ENCODE measurements around the gene ZNF143. TPM values are rescaled to one million over a fixed set of nuclear protein-coding genes. Genes with fewer than 3 reads are reported as not detected.

ZNF143 gene
- total RNA-seq, 1 donor from 2014 or later, result 36.6 TPM

GRCh38 chr11:9479899-9480298 is 19.1 kb downstream of the ZNF143 start:
- intact Hi-C loops (cut with DNase I), result no loop called here
- no peak overlapping the region for H3K4me3 ChIP-seq
- no peaks in the 10 kb centered on the region for H3K27me3 ChIP-seq
- H3K4me1 ChIP-seq, result no peaks in the 10 kb centered on the region
- no peak for DNase-seq (ENCODE audit: extremely low spot score in 2 of 2)
- peaks cover 0 to 42% of the 10 kb centered on the region in 2 donors for H3K36me3 ChIP-seq
- no peak overlapping the region for H3K27ac ChIP-seq
- no peak for TF ChIP-seq POLR2A (IDR thresholded peaks at IDR 0.05)
- TF ChIP-seq, protein P1, sequence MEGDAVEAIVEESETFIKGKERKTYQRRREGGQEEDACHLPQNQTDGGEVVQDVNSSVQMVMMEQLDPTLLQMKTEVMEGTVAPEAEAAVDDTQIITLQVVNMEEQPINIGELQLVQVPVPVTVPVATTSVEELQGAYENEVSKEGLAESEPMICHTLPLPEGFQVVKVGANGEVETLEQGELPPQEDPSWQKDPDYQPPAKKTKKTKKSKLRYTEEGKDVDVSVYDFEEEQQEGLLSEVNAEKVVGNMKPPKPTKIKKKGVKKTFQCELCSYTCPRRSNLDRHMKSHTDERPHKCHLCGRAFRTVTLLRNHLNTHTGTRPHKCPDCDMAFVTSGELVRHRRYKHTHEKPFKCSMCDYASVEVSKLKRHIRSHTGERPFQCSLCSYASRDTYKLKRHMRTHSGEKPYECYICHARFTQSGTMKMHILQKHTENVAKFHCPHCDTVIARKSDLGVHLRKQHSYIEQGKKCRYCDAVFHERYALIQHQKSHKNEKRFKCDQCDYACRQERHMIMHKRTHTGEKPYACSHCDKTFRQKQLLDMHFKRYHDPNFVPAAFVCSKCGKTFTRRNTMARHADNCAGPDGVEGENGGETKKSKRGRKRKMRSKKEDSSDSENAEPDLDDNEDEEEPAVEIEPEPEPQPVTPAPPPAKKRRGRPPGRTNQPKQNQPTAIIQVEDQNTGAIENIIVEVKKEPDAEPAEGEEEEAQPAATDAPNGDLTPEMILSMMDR (IDR thresholded peaks at IDR 0.05), result no peak
- no peak for TF ChIP-seq POLR2AphosphoS5 (IDR thresholded peaks at IDR 0.05; ENCODE audit: insufficient read depth in 1 of 2, low read depth in 1 of 2)
- no peaks in the 10 kb centered on the region for H3K9me3 ChIP-seq

DNA sequence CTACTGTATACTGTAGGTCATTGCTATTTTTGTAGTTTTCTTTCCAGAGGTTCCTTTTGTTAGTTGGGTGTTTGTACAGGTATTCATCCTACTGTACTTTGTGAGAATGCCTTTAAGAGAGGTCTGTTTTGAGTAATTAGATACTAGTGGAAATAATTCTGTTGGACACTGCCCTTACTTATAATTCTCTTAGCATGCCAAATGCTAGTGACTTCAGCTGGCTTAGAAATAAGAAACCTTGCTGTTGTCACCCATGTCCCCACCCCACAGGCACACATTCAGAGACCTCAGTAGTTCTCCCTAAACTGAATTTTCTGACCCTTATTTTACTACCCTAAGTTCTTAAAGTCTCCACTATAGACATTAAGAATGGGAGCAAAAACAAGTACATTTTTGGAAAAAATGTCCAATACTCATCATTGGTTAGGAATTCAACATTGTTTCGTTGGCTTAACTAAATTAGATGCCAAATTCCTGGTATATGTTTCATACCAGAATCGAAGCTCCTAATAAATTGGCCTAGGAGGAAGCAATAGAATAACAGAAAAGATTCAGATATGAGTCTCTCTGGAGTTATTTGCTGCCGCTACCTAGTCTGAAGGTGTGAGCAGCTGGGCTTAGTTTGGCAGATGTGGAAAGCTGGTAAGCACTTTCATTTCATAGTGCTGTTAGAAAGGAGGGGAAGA is 28.4 kb downstream of the ZNF143 start:
- Histone ChIP-seq H3K4me3 (no peak overlapping the region), H3K27me3 (no peaks in the 10 kb centered on the region), H3K36me3 (peaks cover 0 to 14% of the 10 kb centered on the region in 2 donors), H3K27ac (no peak overlapping the region), H3K9me3 (no peaks in the 10 kb centered on the region), H3K4me1 (no peaks in the 10 kb centered on the region)
- no peak for TF ChIP-seq POLR2A (IDR thresholded peaks at IDR 0.05)
- TF ChIP-seq POLR2AphosphoS5 (IDR thresholded peaks at IDR 0.05; ENCODE audit: insufficient read depth in 1 of 2, low read depth in 1 of 2), result no peak
- DNase-seq (ENCODE audit: extremely low spot score in 2 of 2), result no peak
- intact Hi-C loops (cut with DNase I), result no loop called here

DNA sequence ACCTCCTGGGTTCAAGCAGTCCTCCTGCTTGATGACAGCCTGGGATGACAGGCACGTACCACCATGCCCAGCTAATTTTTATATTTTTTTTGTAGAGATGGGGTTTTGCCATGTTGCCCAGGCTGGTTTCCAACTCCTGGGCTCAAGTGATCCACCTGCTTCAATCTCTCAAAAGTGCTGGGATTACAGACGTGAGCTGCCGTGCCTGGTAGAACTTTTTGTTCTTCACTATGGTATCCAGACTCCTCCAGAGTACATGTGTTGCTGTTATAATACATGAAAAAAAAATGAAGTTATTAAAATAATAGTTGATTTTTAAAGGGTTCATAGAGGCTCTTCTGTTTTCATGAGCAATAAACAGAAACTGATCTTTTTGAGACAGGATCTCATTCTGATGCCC is 29.6 kb downstream of the ZNF143 start:
- Histone ChIP-seq H3K27me3 (no peaks in the 10 kb centered on the region), H3K36me3 (peaks cover 0 to 25% of the 10 kb centered on the region in 2 donors), H3K4me3 (no peak overlapping the region), H3K9me3 (no peaks in the 10 kb centered on the region), H3K27ac (no peak overlapping the region), H3K4me1 (no peaks in the 10 kb centered on the region)
- DNase-seq (ENCODE audit: extremely low spot score in 2 of 2), result no peak
- TF ChIP-seq, protein P1 (IDR thresholded peaks at IDR 0.05), result no peak
- no peak for TF ChIP-seq POLR2A (IDR thresholded peaks at IDR 0.05)
- TF ChIP-seq POLR2AphosphoS5 (IDR thresholded peaks at IDR 0.05; ENCODE audit: insufficient read depth in 1 of 2, low read depth in 1 of 2), result no peak
- intact Hi-C loops (cut with DNase I), result no loop called here

- H3K4me1 ChIP-seq, result no peaks in the 10 kb centered on the region
- intact Hi-C loops (cut with DNase I), result no loop called here
- no peak for TF ChIP-seq POLR2AphosphoS5 (IDR thresholded peaks at IDR 0.05; ENCODE audit: insufficient read depth in 1 of 2, low read depth in 1 of 2)
- TF ChIP-seq POLR2A (IDR thresholded peaks at IDR 0.05), result no peak
- TF ChIP-seq, protein P1 (IDR thresholded peaks at IDR 0.05), result no peak
- no peak for DNase-seq (ENCODE audit: extremely low spot score in 2 of 2)
- peaks cover 0 to 47% of the 10 kb centered on the region in 2 donors for H3K36me3 ChIP-seq
- no peak overlapping the region for H3K4me3 ChIP-seq
- H3K27ac ChIP-seq, result no peak overlapping the region
- no peaks in the 10 kb centered on the region for H3K27me3 ChIP-seq
- H3K9me3 ChIP-seq, result no peaks in the 10 kb centered on the region
Observed at GRCh38 chr11:9493492-9493891, 32.7 kb downstream of the ZNF143 start.

DNA sequence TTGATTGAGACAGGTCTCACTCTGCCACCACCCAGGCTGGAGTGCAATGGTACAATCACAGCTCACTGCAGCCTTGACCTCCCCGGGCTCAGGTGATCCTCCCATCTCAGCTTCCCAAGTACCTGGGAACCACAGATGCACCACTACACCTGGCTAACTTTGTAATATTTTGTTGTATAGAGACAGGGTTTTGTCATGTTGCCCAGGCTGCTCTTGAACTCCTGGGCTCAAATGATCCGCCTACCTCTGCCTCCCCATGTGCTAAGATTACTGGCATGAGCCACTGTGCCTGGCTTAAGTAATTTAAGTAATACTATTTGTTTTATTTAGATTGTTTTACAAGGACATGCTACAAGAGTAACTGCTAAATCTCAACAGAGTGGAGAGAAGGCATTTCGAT is 33.5 kb downstream of the ZNF143 start:
- no peak for TF ChIP-seq POLR2A (IDR thresholded peaks at IDR 0.05)
- TF ChIP-seq, protein P1 (IDR thresholded peaks at IDR 0.05), result no peak
- intact Hi-C loops (cut with DNase I), result no loop called here
- Histone ChIP-seq H3K27me3 (no peaks in the 10 kb centered on the region), H3K36me3 (peaks cover 0 to 47% of the 10 kb centered on the region in 2 donors), H3K4me3 (no peak overlapping the region), H3K9me3 (no peaks in the 10 kb centered on the region), H3K4me1 (no peaks in the 10 kb centered on the region), H3K27ac (no peak overlapping the region)
- no peak for DNase-seq (ENCODE audit: extremely low spot score in 2 of 2)

All from vagina (tissue), 2 donors.